ENCODE results near the gene CCNE1. TPM values are rescaled to one million over a fixed set of nuclear protein-coding genes. Genes with fewer than 3 reads are reported as not detected.
"Not testable (repeated sequence)": the region's sequence is repeated elsewhere in the genome, so short reads cannot be mapped to it uniquely, and the experiment has no call there.

CCNE1 gene
- polyA plus RNA-seq, 1 of the 3 experiments (the other 2 are of a cell fraction), result 8.9 TPM

DNA sequence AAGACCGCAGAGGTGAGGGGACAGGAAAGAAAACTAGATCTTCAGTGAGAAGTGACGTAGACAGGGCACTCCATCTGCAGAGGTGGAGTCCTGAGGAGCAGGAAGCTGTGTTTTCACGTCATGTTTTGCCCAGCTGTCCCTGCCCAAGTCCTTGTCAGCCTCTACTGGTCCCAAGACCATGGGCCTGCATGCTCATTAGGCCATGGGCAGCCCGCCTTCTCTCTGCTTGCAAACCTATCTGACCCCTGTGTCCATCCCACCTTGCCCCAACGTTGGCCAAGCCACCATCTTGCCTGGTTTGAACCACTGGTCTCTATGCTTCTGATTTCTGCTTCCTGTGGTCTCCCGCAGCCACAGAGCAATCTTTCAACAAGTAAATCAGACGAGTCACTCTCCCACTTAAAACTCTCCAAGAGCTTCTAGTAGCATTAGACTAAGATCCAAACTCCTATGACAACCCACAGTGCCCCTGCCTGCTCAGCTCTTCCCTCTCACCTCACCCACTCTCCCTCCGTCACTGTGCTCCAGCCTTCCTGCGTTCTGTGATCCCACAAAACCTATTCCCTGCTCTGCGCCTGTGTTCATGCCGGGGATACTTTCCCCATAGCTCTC lies 18.6 kb upstream of the CCNE1 start:
- Histone ChIP-seq H3K9ac (no peak overlapping the region), H3K4me2 (no peak overlapping the region), H4K20me1 (ENCODE audit: insufficient read depth) (no peaks in the 10 kb centered on the region), H3K9me2 (no peaks in the 10 kb centered on the region), H3K79me2 (ENCODE audit: insufficient read depth) (no peaks in the 10 kb centered on the region), H3K27ac (ENCODE audit: low read depth in 2 of 2, low read length in 1 of 2) (no peak overlapping the region), H3K36me3 (replicated peaks in 1 of 2; ENCODE audit: control insufficient read depth in 1 of 2, insufficient read depth in 2 of 2, low read length in 1 of 2) (no peaks in the 10 kb centered on the region), H3K4me1 (ENCODE audit: control insufficient read depth in 1 of 2, insufficient read depth in 2 of 2, low read depth in 1 of 2, low read length in 1 of 2) (no peaks in the 10 kb centered on the region), H3K27me3 (ENCODE audit: insufficient read depth) (no peaks in the 10 kb centered on the region; the same call in 1 of the 2 replicates), H3F3A (replicated peaks; ENCODE audit: insufficient read depth) (no peaks in the 10 kb centered on the region), H3K9me3 (no peaks in the 10 kb centered on the region), H2AFZ (ENCODE audit: low read depth) (no peak overlapping the region), H3K4me3 (ENCODE audit: low read depth in 2 of 2, low read length in 1 of 2) (no peak overlapping the region)
- 59% methylated on average over 11 of the region's 11 CpGs for WGBS (ENCODE audit: low lambda C conversion rate)
- no peak for DNase-seq
- ChIA-PET POLR2A (no interaction called here), CTCF (interaction anchor here (1.0 kb wide), 1 partner anchor 22 kb away, joined by 3 read pairs; no protein-coding TSS in a partner anchor)
- TF ChIP-seq MEF2A (IDR thresholded peaks at IDR 0.05; ENCODE audit: borderline replicate concordance, low read depth) (no peak), CHD2 (IDR thresholded peaks at IDR 0.05; ENCODE audit: low read length, partially characterized antibody) (no peak), YY1 (IDR thresholded peaks at IDR 0.05; ENCODE audit: low read depth) (no peak), RXRA (IDR thresholded peaks at IDR 0.05; ENCODE audit: borderline replicate concordance, low read depth) (no peak), IRF3 (IDR thresholded peaks at IDR 0.05; ENCODE audit: low read depth, low read length) (no peak), PBX3 (IDR thresholded peaks at IDR 0.05) (no peak), JUND (IDR thresholded peaks at IDR 0.05) (no peak), TCF12 (IDR thresholded peaks at IDR 0.05) (no peak), CTCF (IDR thresholded peaks at IDR 0.05) (no peak), TAF1 (IDR thresholded peaks at IDR 0.05; ENCODE audit: borderline replicate concordance, low read depth, low read length) (no peak), REST (IDR thresholded peaks at IDR 0.05; ENCODE audit: low read depth, low read length) (no peak), ZBTB33 (IDR thresholded peaks at IDR 0.05; ENCODE audit: borderline replicate concordance, low read depth) (no peak), FOXJ3 (CRISPR knock-in tag; IDR thresholded peaks at IDR 0.05) (no peak), RFX5 (IDR thresholded peaks at IDR 0.05; ENCODE audit: low read length) (no peak), ELF1 (IDR thresholded peaks at IDR 0.05) (no peak), FOSL2 (IDR thresholded peaks at IDR 0.05; ENCODE audit: borderline replicate concordance, low read depth) (no peak), TEAD4 (IDR thresholded peaks at IDR 0.05; ENCODE audit: borderline replicate concordance, insufficient read depth) (no peak)
- TF ChIP-seq, protein P1, sequence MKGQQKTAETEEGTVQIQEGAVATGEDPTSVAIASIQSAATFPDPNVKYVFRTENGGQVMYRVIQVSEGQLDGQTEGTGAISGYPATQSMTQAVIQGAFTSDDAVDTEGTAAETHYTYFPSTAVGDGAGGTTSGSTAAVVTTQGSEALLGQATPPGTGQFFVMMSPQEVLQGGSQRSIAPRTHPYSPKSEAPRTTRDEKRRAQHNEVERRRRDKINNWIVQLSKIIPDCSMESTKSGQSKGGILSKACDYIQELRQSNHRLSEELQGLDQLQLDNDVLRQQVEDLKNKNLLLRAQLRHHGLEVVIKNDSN (IDR thresholded peaks at IDR 0.05; ENCODE audit: borderline replicate concordance, low read depth), result no peak

DNA sequence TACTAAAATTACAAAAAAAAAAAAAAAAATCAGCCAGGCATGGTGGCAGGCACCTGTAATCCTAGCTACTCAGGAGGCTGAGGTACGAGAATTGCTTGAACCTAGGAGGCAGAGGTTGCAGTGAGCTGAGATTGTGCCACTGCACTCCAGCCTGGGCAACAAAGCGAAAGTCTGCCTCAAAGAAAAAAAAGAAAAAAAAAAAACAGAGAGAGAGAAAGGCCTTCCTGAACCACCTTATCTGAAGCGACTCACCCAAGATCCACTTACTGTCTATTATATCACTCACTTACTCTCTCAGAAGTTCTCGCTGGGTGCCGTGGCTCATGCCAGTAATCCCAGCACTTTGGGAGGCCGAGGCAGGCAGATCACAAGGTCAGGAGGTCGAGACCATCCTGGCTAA lies 17.3 kb upstream of the CCNE1 start:
- POLR2A ChIA-PET, DNase-seq: not testable (repeated sequence)
- 69% methylated on average over 7 of the region's 7 CpGs for WGBS (ENCODE audit: low lambda C conversion rate)

More for the DNA sequence above, 17.3 kb upstream of the CCNE1 start:
- not testable (repeated sequence) for H3K4me3 ChIP-seq (ENCODE audit: low read depth in 2 of 2, low read length in 1 of 2); H3K36me3 ChIP-seq (replicated peaks in 1 of 2; ENCODE audit: control insufficient read depth in 1 of 2, insufficient read depth in 2 of 2, low read length in 1 of 2); H3K79me2 ChIP-seq (ENCODE audit: insufficient read depth); H3K9ac ChIP-seq; H3K4me2 ChIP-seq; H3K27me3 ChIP-seq (ENCODE audit: insufficient read depth); H3K9me2 ChIP-seq; H4K20me1 ChIP-seq (ENCODE audit: insufficient read depth); H3F3A ChIP-seq (replicated peaks; ENCODE audit: insufficient read depth); H3K4me1 ChIP-seq (ENCODE audit: control insufficient read depth in 1 of 2, insufficient read depth in 2 of 2, low read depth in 1 of 2, low read length in 1 of 2); H3K27ac ChIP-seq (ENCODE audit: low read depth in 2 of 2, low read length in 1 of 2); H2AFZ ChIP-seq (ENCODE audit: low read depth); H3K9me3 ChIP-seq
- CTCF ChIA-PET, result interaction anchor here (1.0 kb wide), 1 partner anchor 23 kb away, joined by 3 read pairs; no protein-coding TSS in a partner anchor
